Left lung (tissue), 10 donors: ENCODE results near the gene MYBPH. TPM values are rescaled to one million over a fixed set of nuclear protein-coding genes. Genes with fewer than 3 reads are reported as not detected.

ENCODE experiments used
- ATAC-seq: fragments of 200-7000 bp; cut with Tn5 transposase; one replicate; pipeline ENCODE4 v1.9.1; 2020; ENCODE audit warnings: moderate library complexity
- DNase-seq, 4 donors: peaks; one replicate each; pipeline ENCODE4 v3.0.0-alpha.2; 2013 to 2020
- H3K27ac ChIP-seq, 2 donors: fragments of 200-600 bp; sonication (generic) in 1 of 2; one replicate each; pipeline versions ENCODE4 v1.5.0 to v1.8.0; 2020 to 2021
- H3K27me3 ChIP-seq, 2 donors: fragments of 200-600 bp; sonication (generic) in 1 of 2; one replicate each; pipeline versions ENCODE4 v1.5.0 to v1.8.0; 2020 to 2021
- H3K36me3 ChIP-seq, 2 donors: fragments of 200-600 bp; sonication (generic) in 1 of 2; one replicate each; pipeline versions ENCODE4 v1.5.0 to v1.8.0; 2020 to 2021
- H3K4me1 ChIP-seq, 2 donors: fragments of 200-600 bp; one replicate each; pipeline ENCODE4 v1.8.0; 2021
- H3K4me3 ChIP-seq, 2 donors: fragments of 200-600 bp; sonication (generic) in 1 of 2; one replicate each; pipeline versions ENCODE4 v1.5.0 to v1.8.0; 2020 to 2021; ENCODE audit warnings: mild to moderate bottlenecking in 1 of 2
- H3K9me3 ChIP-seq, 2 donors: fragments of 200-600 bp; sonication (generic) in 1 of 2; one replicate each; pipeline versions ENCODE4 v1.5.0 to v1.8.0; 2020 to 2021
- CTCF ChIP-seq, 2 donors: fragments of 200-600 bp; sonication (generic) in 1 of 2; IDR thresholded peaks; one replicate each; pipeline versions ENCODE4 v1.5.0 to v1.8.0; 2021; ENCODE audit warnings: antibody characterized with exemption in 2 of 2
- intact Hi-C, 2 donors: fragments of 100-400 bp; cut with DNase I; formaldehyde crosslinking; loops; one replicate each; pipeline versions ENCODE4 v1.11.2 to v1.14.2; 2022
- polyA plus RNA-seq, 6 donors: library from polyadenylated mRNA; unstranded; fragments of 120-200 nt; gene quantifications; one replicate each; pipeline ENCODE4 v1.2.1, GENCODE V29; 2013; ENCODE audit not compliant: insufficient read length in 6 of 6
- total RNA-seq, 2 donors: library from RNA; stranded (reverse); fragmentation: NEBNext Ultra II Directional; extraction: Animal tissue kit (Norgen Biotek cat#: 25700); gene quantifications; one replicate each; pipeline ENCODE4 v1.2.1, GENCODE V29; 2021
- donor health status: DM: no; HTN: yes; CAD: no.
- donor health status: DM: no; HTN: no; CAD: no.

The MYBPH gene
- total and polyA plus RNA-seq, 8 donors: 0.07 to 1.3 (median 0.34) TPM; not detected in 4

GRCh38 chr1:203219171-203219570, 43.5 kb upstream of the MYBPH start:
- ATAC-seq (no peak), DNase-seq (no peak)
- Histone ChIP-seq H3K36me3 (no peaks in the 10 kb centered on the region), H3K27me3 (peaks cover 0 to 23% of the 10 kb centered on the region in 2 donors), H3K27ac (no peak overlapping the region), H3K9me3 (no peaks in the 10 kb centered on the region), H3K4me1 (peaks cover 0 to 29% of the 10 kb centered on the region in 2 donors), H3K4me3 (no peak overlapping the region)
- intact Hi-C loops: loop anchor here in 1 of 2 donors (5.0 kb wide), 2 partner anchors 102 to 182 kb away; no protein-coding TSS in a partner anchor
- TF ChIP-seq CTCF (IDR thresholded peaks at IDR 0.05): no peak

- no peak for TF ChIP-seq CTCF (IDR thresholded peaks at IDR 0.05)
- H3K9me3 ChIP-seq: no peaks in the 10 kb centered on the region
- H3K4me1 ChIP-seq: peaks cover 0 to 29% of the 10 kb centered on the region in 2 donors
- ATAC-seq (no peak), DNase-seq (peak in 1 of 4 donors; percentile 74)
- intact Hi-C loops: loop anchor here in 1 of 2 donors (5.0 kb wide), 2 partner anchors 100 to 180 kb away; no protein-coding TSS in a partner anchor
- H3K36me3 ChIP-seq: no peaks in the 10 kb centered on the region
- no peak overlapping the region for H3K27ac ChIP-seq
- H3K4me3 ChIP-seq: no peak overlapping the region
- H3K27me3 ChIP-seq: peaks cover 0 to 19% of the 10 kb centered on the region in 2 donors
Measured at GRCh38 chr1:203217668-203218067, 42.0 kb upstream of the MYBPH start.

- ATAC-seq (peak; percentile 26), DNase-seq (no peak)
- Histone ChIP-seq H3K36me3 (no peaks in the 10 kb centered on the region), H3K4me1 (peaks cover 0 to 29% of the 10 kb centered on the region in 2 donors), H3K27ac (no peak overlapping the region), H3K27me3 (peaks cover 0 to 19% of the 10 kb centered on the region in 2 donors), H3K4me3 (no peak overlapping the region), H3K9me3 (no peaks in the 10 kb centered on the region)
- intact Hi-C loops: loop anchor here in 1 of 2 donors (5.0 kb wide), 2 partner anchors 100 to 180 kb away; no protein-coding TSS in a partner anchor
- TF ChIP-seq CTCF (IDR thresholded peaks at IDR 0.05): no peak
Measured at GRCh38 chr1:203217139-203217655, 41.6 kb upstream of the MYBPH start.

- H3K4me3 ChIP-seq: no peak overlapping the region
- no peak overlapping the region for H3K27ac ChIP-seq
- TF ChIP-seq CTCF (IDR thresholded peaks at IDR 0.05): peak; percentile 60 to 91
- peak; percentile 83 for ATAC-seq
- H3K9me3 ChIP-seq: no peaks in the 10 kb centered on the region
- H3K27me3 ChIP-seq: peaks cover 0 to 19% of the 10 kb centered on the region in 2 donors
- DNase-seq: peak; percentile 45 to 83 (median 71)
- peaks cover 0 to 29% of the 10 kb centered on the region in 2 donors for H3K4me1 ChIP-seq
- no peaks in the 10 kb centered on the region for H3K36me3 ChIP-seq
- intact Hi-C loops: loop anchor here in 1 of 2 donors (5.0 kb wide), 2 partner anchors 99 to 179 kb away; no protein-coding TSS in a partner anchor
Measured at GRCh38 chr1:203216274-203217138, 40.9 kb upstream of the MYBPH start.

GRCh38 chr1:203215573-203215972, 39.9 kb upstream of the MYBPH start:
- DNase-seq (no peak), ATAC-seq (peak; percentile 20)
- intact Hi-C loops: loop anchor here in 1 of 2 donors (5.0 kb wide), 2 partner anchors 98 to 178 kb away; no protein-coding TSS in a partner anchor

More at GRCh38 chr1:203215573-203215972, 39.9 kb upstream of the MYBPH start:
- no peaks in the 10 kb centered on the region for H3K9me3 ChIP-seq
- H3K27me3 ChIP-seq: peaks cover 0 to 19% of the 10 kb centered on the region in 2 donors
- H3K4me3 ChIP-seq: no peak overlapping the region
- H3K4me1 ChIP-seq: peaks cover 0 to 29% of the 10 kb centered on the region in 2 donors
- TF ChIP-seq CTCF (IDR thresholded peaks at IDR 0.05): no peak
- no peaks in the 10 kb centered on the region for H3K36me3 ChIP-seq
- no peak overlapping the region for H3K27ac ChIP-seq
